ENCODE measurements around the gene BMP2K. TPM values are rescaled to one million over a fixed set of nuclear protein-coding genes. Genes with fewer than 3 reads are reported as not detected.
"Not testable (repeated sequence)": the region's sequence is repeated elsewhere in the genome, so short reads cannot be mapped to it uniquely, and the experiment has no call there.

Gene BMP2K
- total and polyA plus RNA-seq, 2 donors from 2014 or later: 6.0 to 43.1 TPM

- H3K9me3 ChIP-seq (ENCODE audit: control insufficient read depth in 2 of 3, insufficient read depth in 1 of 3, low read length in 3 of 3): no peaks in the 10 kb centered on the region
- peaks cover 0 to 10% (median 9%) of the 10 kb centered on the region in 3 donors for H3K36me3 ChIP-seq (ENCODE audit: control insufficient read depth in 2 of 3, insufficient read depth in 3 of 3, low read length in 3 of 3)
- no peaks in the 10 kb centered on the region for H3K4me1 ChIP-seq (ENCODE audit: control insufficient read depth in 2 of 3, insufficient read depth in 2 of 3, low read depth in 1 of 3, low read length in 3 of 3)
- no peak for TF ChIP-seq CTCF (IDR thresholded peaks at IDR 0.05; ENCODE audit: borderline replicate concordance, extremely low read depth, insufficient read depth)
- H3K27ac ChIP-seq (ENCODE audit: low read depth in 2 of 2, low read length in 2 of 2): no peak overlapping the region
- H3K4me3 ChIP-seq (ENCODE audit: low read length in 3 of 3): no peak overlapping the region
- no peak overlapping the region for H3K9ac ChIP-seq (ENCODE audit: low read length in 3 of 3)
- no peak for DNase-seq
- intact Hi-C loops (cut with DNase I): no loop called here
- H3K27me3 ChIP-seq (ENCODE audit: control insufficient read depth, insufficient read depth, low read length): no peaks in the 10 kb centered on the region
- FAIRE-seq: no peak
Observed at GRCh38 chr4:78824001-78824400, 47.9 kb downstream of the BMP2K start.

GRCh38 chr4:78827191-78827590, 51.0 kb downstream of the BMP2K start:
- intact Hi-C loops (cut with DNase I): no loop called here
- no peak overlapping the region for H3K9ac ChIP-seq (ENCODE audit: low read length in 3 of 3)
- no peak for FAIRE-seq
- no peaks in the 10 kb centered on the region for H3K9me3 ChIP-seq (ENCODE audit: control insufficient read depth in 2 of 3, insufficient read depth in 1 of 3, low read length in 3 of 3)
- no peak for DNase-seq
- TF ChIP-seq CTCF (IDR thresholded peaks at IDR 0.05; ENCODE audit: borderline replicate concordance, extremely low read depth, insufficient read depth): no peak
- H3K4me1 ChIP-seq (ENCODE audit: control insufficient read depth in 2 of 3, insufficient read depth in 2 of 3, low read depth in 1 of 3, low read length in 3 of 3): no peaks in the 10 kb centered on the region
- no peak overlapping the region for H3K4me3 ChIP-seq (ENCODE audit: low read length in 3 of 3)
- no peak overlapping the region for H3K27ac ChIP-seq (ENCODE audit: low read depth in 2 of 2, low read length in 2 of 2)
- H3K36me3 ChIP-seq (ENCODE audit: control insufficient read depth in 2 of 3, insufficient read depth in 3 of 3, low read length in 3 of 3): peaks cover 0 to 13% (median 9%) of the 10 kb centered on the region in 3 donors
- no peaks in the 10 kb centered on the region for H3K27me3 ChIP-seq (ENCODE audit: control insufficient read depth, insufficient read depth, low read length)

- no peak overlapping the region for H3K27ac ChIP-seq (ENCODE audit: low read depth in 2 of 2, low read length in 2 of 2)
- no peaks in the 10 kb centered on the region for H3K4me1 ChIP-seq (ENCODE audit: control insufficient read depth in 2 of 3, insufficient read depth in 2 of 3, low read depth in 1 of 3, low read length in 3 of 3)
- TF ChIP-seq CTCF (IDR thresholded peaks at IDR 0.05; ENCODE audit: borderline replicate concordance, extremely low read depth, insufficient read depth): no peak
- intact Hi-C loops (cut with DNase I): no loop called here
- no peaks in the 10 kb centered on the region for H3K27me3 ChIP-seq (ENCODE audit: control insufficient read depth, insufficient read depth, low read length)
- H3K9ac ChIP-seq (ENCODE audit: low read length in 3 of 3): no peak overlapping the region
- H3K9me3 ChIP-seq (ENCODE audit: control insufficient read depth in 2 of 3, insufficient read depth in 1 of 3, low read length in 3 of 3): no peaks in the 10 kb centered on the region
- FAIRE-seq (no peak), DNase-seq (no peak)
- H3K4me3 ChIP-seq (ENCODE audit: low read length in 3 of 3): no peak overlapping the region
- peaks cover 0 to 13% (median 9%) of the 10 kb centered on the region in 3 donors for H3K36me3 ChIP-seq (ENCODE audit: control insufficient read depth in 2 of 3, insufficient read depth in 3 of 3, low read length in 3 of 3)
Observed at GRCh38 chr4:78829296-78829695, 53.1 kb downstream of the BMP2K start.

GRCh38 chr4:78839676-78840075, 63.5 kb downstream of the BMP2K start:
- H3K4me3 ChIP-seq (ENCODE audit: low read length in 3 of 3); FAIRE-seq; intact Hi-C loops (cut with DNase I); DNase-seq; H3K9me3 ChIP-seq (ENCODE audit: control insufficient read depth in 2 of 3, insufficient read depth in 1 of 3, low read length in 3 of 3); H3K4me1 ChIP-seq (ENCODE audit: control insufficient read depth in 2 of 3, insufficient read depth in 2 of 3, low read depth in 1 of 3, low read length in 3 of 3); H3K27ac ChIP-seq (ENCODE audit: low read depth in 2 of 2, low read length in 2 of 2); H3K27me3 ChIP-seq (ENCODE audit: control insufficient read depth, insufficient read depth, low read length); H3K9ac ChIP-seq (ENCODE audit: low read length in 3 of 3); H3K36me3 ChIP-seq (ENCODE audit: control insufficient read depth in 2 of 3, insufficient read depth in 3 of 3, low read length in 3 of 3): not testable (repeated sequence)

- FAIRE-seq; H3K4me3 ChIP-seq (ENCODE audit: low read length in 3 of 3); H3K27ac ChIP-seq (ENCODE audit: low read depth in 2 of 2, low read length in 2 of 2); H3K9ac ChIP-seq (ENCODE audit: low read length in 3 of 3); DNase-seq; H3K36me3 ChIP-seq (ENCODE audit: control insufficient read depth in 2 of 3, insufficient read depth in 3 of 3, low read length in 3 of 3); intact Hi-C loops (cut with DNase I); H3K27me3 ChIP-seq (ENCODE audit: control insufficient read depth, insufficient read depth, low read length); H3K9me3 ChIP-seq (ENCODE audit: control insufficient read depth in 2 of 3, insufficient read depth in 1 of 3, low read length in 3 of 3); H3K4me1 ChIP-seq (ENCODE audit: control insufficient read depth in 2 of 3, insufficient read depth in 2 of 3, low read depth in 1 of 3, low read length in 3 of 3): not testable (repeated sequence)
Observed at GRCh38 chr4:78840286-78840685, 64.1 kb downstream of the BMP2K start.

All from kidney (tissue), 14 donors.